Activated naive CD8-positive, alpha-beta T cell treated with anti-CD3 and anti-CD28 coated beads, Interleukin-2, amount 10 ng/mL, durations not matched to agents 7 days and 5 days (primary cell): ENCODE data around the gene TOP3B. TPM values are rescaled to one million over a fixed set of nuclear protein-coding genes. Genes with fewer than 3 reads are reported as not detected.

ENCODE experiments used
- ATAC-seq: fragments of 150-1000 bp; cut with Tn5 transposase; one replicate; pipeline ENCODE4 v1.10.0; 2021; ENCODE audit warnings: low read depth, moderate library complexity
- POLR2A ChIA-PET: fragments of 350-600 bp; sonication (Branson Sonifier 250); formaldehyde crosslinking; loops from one replicate; lab custom pipeline; 2021; ENCODE audit warnings: antibody characterized with exemption; lab: Charles Lee
- DNase-seq: peaks from one replicate; pipeline ENCODE4 v3.0.0; 2021
- H3K27ac Mint-ChIP-seq: one replicate; pipeline ENCODE4 v1.8.0; 2022; ENCODE audit warnings: mild to moderate bottlenecking, mixed read lengths
- H3K27me3 Mint-ChIP-seq: one replicate; pipeline ENCODE4 v1.8.0; 2022; ENCODE audit warnings: mild to moderate bottlenecking, moderate library complexity, mixed read lengths
- H3K36me3 Mint-ChIP-seq: one replicate; pipeline ENCODE4 v1.8.0; 2021; ENCODE audit warnings: mild to moderate bottlenecking, mixed read lengths
- H3K4me1 Mint-ChIP-seq: one replicate; pipeline ENCODE4 v1.8.0; 2021; ENCODE audit warnings: mixed read lengths
- H3K4me3 Mint-ChIP-seq: one replicate; pipeline ENCODE4 v1.8.0; 2022; ENCODE audit warnings: mild to moderate bottlenecking, moderate library complexity, mixed read lengths
- H3K9me3 Mint-ChIP-seq: one replicate; pipeline ENCODE4 v1.8.0; 2021; ENCODE audit warnings: mixed read lengths
- total RNA-seq, 2 experiments: library from RNA; stranded (reverse); gene quantifications; one replicate each; pipeline ENCODE4 v1.2.3, GENCODE V29; 2021

Gene TOP3B
- total RNA-seq, 2 experiments from 2014 or later: 45.6 to 56.6 TPM

- no peak for DNase-seq
- ATAC-seq: no peak
- H3K36me3 Mint-ChIP-seq: peaks cover 8% of the 10 kb centered on the region
- peaks cover 24% of the 10 kb centered on the region for H3K4me1 Mint-ChIP-seq
- no peaks in the 10 kb centered on the region for H3K9me3 Mint-ChIP-seq
- H3K4me3 Mint-ChIP-seq: peak overlapping the region; percentile 90
- H3K27ac Mint-ChIP-seq: peak overlapping the region; percentile 84
- no peaks in the 10 kb centered on the region for H3K27me3 Mint-ChIP-seq
- POLR2A ChIA-PET: interaction anchor here (0.8 to 1.7 kb wide), 4 partner anchors 11 to 324 kb away, joined by 3 to 5 read pairs (median 4); partner anchors contain the start of genes MAPK1 and YPEL1
These were observed 713 bp downstream of the TOP3B start for GRCh38 chr22:21981874-21982273.

GRCh38 chr22:21980547-21980946 lies 2.0 kb downstream of the TOP3B start:
- Mint-ChIP-seq H3K27ac (no peak overlapping the region), H3K36me3 (peaks cover 10% of the 10 kb centered on the region), H3K27me3 (no peaks in the 10 kb centered on the region), H3K4me1 (peaks cover 25% of the 10 kb centered on the region), H3K9me3 (no peaks in the 10 kb centered on the region), H3K4me3 (no peak overlapping the region)
- ATAC-seq: no peak
- POLR2A ChIA-PET: no interaction called here
- DNase-seq: peak; percentile 8

GRCh38 chr22:21978564-21979386 lies 3.8 kb downstream of the TOP3B start:
- Mint-ChIP-seq H3K9me3 (no peaks in the 10 kb centered on the region), H3K27me3 (no peaks in the 10 kb centered on the region), H3K36me3 (peaks cover 12% of the 10 kb centered on the region), H3K4me3 (no peak overlapping the region), H3K27ac (peak overlapping the region; percentile 67), H3K4me1 (peaks cover 25% of the 10 kb centered on the region)
- ATAC-seq (no peak), DNase-seq (no peak)
- POLR2A ChIA-PET: no interaction called here

GRCh38 chr22:21977814-21978213 lies 4.8 kb downstream of the TOP3B start:
- DNase-seq (no peak), ATAC-seq (no peak)
- POLR2A ChIA-PET: no interaction called here
- no peaks in the 10 kb centered on the region for H3K27me3 Mint-ChIP-seq
- H3K4me3 Mint-ChIP-seq: no peak overlapping the region
- peak overlapping the region; percentile 61 for H3K27ac Mint-ChIP-seq
- no peaks in the 10 kb centered on the region for H3K9me3 Mint-ChIP-seq
- H3K4me1 Mint-ChIP-seq: peaks cover 25% of the 10 kb centered on the region
- peaks cover 14% of the 10 kb centered on the region for H3K36me3 Mint-ChIP-seq

GRCh38 chr22:21975854-21976345 lies 6.7 kb downstream of the TOP3B start:
- Mint-ChIP-seq H3K27me3 (no peaks in the 10 kb centered on the region), H3K36me3 (peaks cover 17% of the 10 kb centered on the region), H3K4me3 (no peak overlapping the region), H3K27ac (no peak overlapping the region), H3K9me3 (no peaks in the 10 kb centered on the region), H3K4me1 (peaks cover 18% of the 10 kb centered on the region)
- POLR2A ChIA-PET: no interaction called here
- no peak for ATAC-seq
- DNase-seq: no peak

- no peak overlapping the region for H3K27ac Mint-ChIP-seq
- H3K4me3 Mint-ChIP-seq: no peak overlapping the region
- no peaks in the 10 kb centered on the region for H3K9me3 Mint-ChIP-seq
- POLR2A ChIA-PET: no interaction called here
- H3K36me3 Mint-ChIP-seq: peaks cover 22% of the 10 kb centered on the region
- no peaks in the 10 kb centered on the region for H3K27me3 Mint-ChIP-seq
- no peak for DNase-seq
- H3K4me1 Mint-ChIP-seq: peaks cover 14% of the 10 kb centered on the region
- ATAC-seq: no peak
These were observed 7.3 kb downstream of the TOP3B start for GRCh38 chr22:21975273-21975672.

- no peak for ATAC-seq
- H3K36me3 Mint-ChIP-seq: peaks cover 22% of the 10 kb centered on the region
- H3K27me3 Mint-ChIP-seq: no peaks in the 10 kb centered on the region
- H3K9me3 Mint-ChIP-seq: no peaks in the 10 kb centered on the region
- H3K4me1 Mint-ChIP-seq: peaks cover 10% of the 10 kb centered on the region
- DNase-seq: no peak
- H3K4me3 Mint-ChIP-seq: no peak overlapping the region
- H3K27ac Mint-ChIP-seq: no peak overlapping the region
- POLR2A ChIA-PET: no interaction called here
These were observed 8.4 kb downstream of the TOP3B start for GRCh38 chr22:21974058-21974649.

GRCh38 chr22:21972806-21973205 lies 9.8 kb downstream of the TOP3B start:
- ATAC-seq: no peak
- H3K27ac Mint-ChIP-seq: no peak overlapping the region
- no peak for DNase-seq
- peaks cover 17% of the 10 kb centered on the region for H3K36me3 Mint-ChIP-seq
- H3K9me3 Mint-ChIP-seq: no peaks in the 10 kb centered on the region
- H3K4me1 Mint-ChIP-seq: peaks cover 3% of the 10 kb centered on the region
- H3K27me3 Mint-ChIP-seq: no peaks in the 10 kb centered on the region
- H3K4me3 Mint-ChIP-seq: no peak overlapping the region
- POLR2A ChIA-PET: no interaction called here

- Mint-ChIP-seq H3K9me3 (no peaks in the 10 kb centered on the region), H3K36me3 (peaks cover 17% of the 10 kb centered on the region), H3K4me1 (peaks cover 1% of the 10 kb centered on the region), H3K27me3 (no peaks in the 10 kb centered on the region), H3K27ac (no peak overlapping the region), H3K4me3 (no peak overlapping the region)
- ATAC-seq (peak; percentile 57), DNase-seq (peak; percentile 71)
- POLR2A ChIA-PET: no interaction called here
These were observed 10.3 kb downstream of the TOP3B start for GRCh38 chr22:21972293-21972779.

GRCh38 chr22:21971858-21972275 lies 10.7 kb downstream of the TOP3B start:
- H3K4me3 Mint-ChIP-seq: no peak overlapping the region
- no peaks in the 10 kb centered on the region for H3K27me3 Mint-ChIP-seq
- no peaks in the 10 kb centered on the region for H3K9me3 Mint-ChIP-seq
- POLR2A ChIA-PET: no interaction called here
- H3K27ac Mint-ChIP-seq: no peak overlapping the region
- H3K4me1 Mint-ChIP-seq: peaks cover 1% of the 10 kb centered on the region
- DNase-seq: no peak
- H3K36me3 Mint-ChIP-seq: peaks cover 20% of the 10 kb centered on the region
- no peak for ATAC-seq

GRCh38 chr22:21970800-21971617 lies 11.6 kb downstream of the TOP3B start:
- POLR2A ChIA-PET: interaction anchor here (0.7 kb wide), 1 partner anchor 11 kb away, joined by 3 read pairs; the partner anchor contains the start of gene TOP3B
- H3K36me3 Mint-ChIP-seq: peaks cover 20% of the 10 kb centered on the region
- ATAC-seq: no peak
- no peaks in the 10 kb centered on the region for H3K4me1 Mint-ChIP-seq
- H3K4me3 Mint-ChIP-seq: no peak overlapping the region
- H3K9me3 Mint-ChIP-seq: no peaks in the 10 kb centered on the region
- no peak for DNase-seq
- no peaks in the 10 kb centered on the region for H3K27me3 Mint-ChIP-seq
- no peak overlapping the region for H3K27ac Mint-ChIP-seq

- no peaks in the 10 kb centered on the region for H3K4me1 Mint-ChIP-seq
- H3K9me3 Mint-ChIP-seq: no peaks in the 10 kb centered on the region
- H3K27me3 Mint-ChIP-seq: no peaks in the 10 kb centered on the region
- ATAC-seq: no peak
- no peak overlapping the region for H3K4me3 Mint-ChIP-seq
- H3K27ac Mint-ChIP-seq: no peak overlapping the region
- H3K36me3 Mint-ChIP-seq: peaks cover 19% of the 10 kb centered on the region
- POLR2A ChIA-PET: interaction anchor here (0.7 kb wide), 1 partner anchor 12 kb away, joined by 3 read pairs; the partner anchor contains the start of gene TOP3B
- DNase-seq: no peak
These were observed 12.4 kb downstream of the TOP3B start for GRCh38 chr22:21970037-21970799.
